GM10266 (cell line): ENCODE measurements around the gene CRISPLD2.

Source experiments
- DNase-seq: peaks from one replicate; pipeline ENCODE4 v3.0.0; 2012; ENCODE audit errors: extremely low spot score
- CTCF ChIP-seq: IDR thresholded peaks from 2 replicates; pipeline ENCODE4 v1.5.1; 2012; ENCODE audit warnings: mild to moderate bottlenecking, low read depth; ENCODE audit not compliant: control insufficient read depth, insufficient read depth; ENCODE audit errors: missing control alignments

Gene CRISPLD2

GRCh38 chr16:84810518-84811273, 9.1 kb upstream of the CRISPLD2 start:
- DNase-seq: peak; percentile 59
- no peak for TF ChIP-seq CTCF

- DNase-seq: no peak
- TF ChIP-seq CTCF: no peak
Observed at GRCh38 chr16:84811529-84811928, 8.3 kb upstream of the CRISPLD2 start.

DNA sequence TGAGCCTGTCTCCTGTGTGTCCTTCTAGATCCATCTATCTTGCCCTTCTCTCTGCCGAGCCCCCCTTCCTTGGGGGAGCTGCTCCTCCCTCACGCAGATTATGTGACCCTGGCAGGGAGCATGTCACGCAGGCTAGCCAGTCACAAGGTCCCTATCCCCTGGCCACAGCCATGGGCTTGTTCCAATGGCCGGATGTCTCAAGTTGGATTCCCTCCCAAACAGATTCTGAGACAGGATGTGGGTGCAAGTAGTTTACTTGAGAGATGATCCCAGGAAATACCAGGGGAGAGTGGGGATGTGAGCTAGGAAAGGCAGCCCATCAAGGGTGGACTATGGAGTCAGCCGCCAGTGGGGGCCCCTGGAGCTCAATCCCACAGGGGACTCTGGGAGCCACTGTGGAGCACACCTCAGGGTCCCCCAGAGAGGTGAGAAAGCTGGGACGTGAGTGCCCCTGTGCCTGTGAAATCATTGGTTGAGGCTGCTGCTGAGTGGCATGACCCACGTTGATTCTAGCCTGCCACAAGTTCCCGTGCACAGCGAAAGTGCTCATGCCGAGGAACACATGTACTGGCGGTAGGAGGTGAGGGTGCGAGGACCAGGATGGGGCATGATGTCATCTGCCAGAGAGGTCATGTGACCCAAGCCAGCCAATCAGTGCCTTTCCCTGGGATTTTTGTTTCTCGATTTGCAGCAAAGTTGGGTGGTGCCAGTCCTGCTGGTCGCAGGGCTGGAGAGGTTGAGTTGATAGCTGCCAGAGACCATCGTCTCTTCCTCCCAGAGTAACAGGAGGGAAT, 6.4 kb upstream of the CRISPLD2 start:
- DNase-seq: no peak
- TF ChIP-seq CTCF: no peak

DNA sequence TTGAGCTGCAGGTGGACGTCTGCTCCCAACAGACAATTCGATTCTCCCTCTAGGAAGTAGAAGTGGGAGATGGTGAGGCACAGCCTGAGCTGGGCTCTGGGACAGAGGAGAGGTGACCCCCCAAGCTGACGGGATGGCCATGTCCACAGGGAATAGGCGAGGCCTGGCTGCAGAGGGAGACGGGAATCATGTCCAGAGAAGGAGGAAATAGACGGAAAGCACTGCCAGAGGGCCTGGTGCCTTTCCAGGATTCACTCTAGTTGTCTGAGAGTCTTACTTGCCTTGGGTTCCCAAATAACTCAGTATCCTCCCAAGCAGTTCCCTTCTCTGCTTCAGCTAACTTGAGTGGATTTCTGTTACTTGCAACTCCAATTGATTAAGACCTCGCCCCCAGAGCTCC, 4.3 kb upstream of the CRISPLD2 start:
- no peak for TF ChIP-seq CTCF
- no peak for DNase-seq

DNA sequence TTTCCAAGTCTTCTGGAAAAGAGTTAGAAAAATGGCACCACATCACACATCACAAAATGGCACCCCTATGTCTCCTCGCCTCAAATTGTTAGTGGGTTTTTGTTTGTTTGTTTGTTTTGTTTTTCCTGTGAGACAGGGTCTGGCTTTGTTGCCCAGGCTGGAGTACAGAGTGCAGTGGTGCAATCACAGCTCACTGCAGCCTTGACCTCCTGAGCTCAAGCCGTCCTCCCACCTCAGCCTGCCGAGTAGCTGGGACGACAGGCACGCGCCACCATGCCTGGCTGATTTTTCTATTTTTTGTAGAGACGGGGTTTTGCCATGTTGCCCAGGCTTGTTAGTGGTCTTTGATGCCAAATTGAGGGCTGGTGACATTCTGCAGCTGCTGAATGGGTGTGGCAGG, 3.8 kb upstream of the CRISPLD2 start:
- TF ChIP-seq CTCF: no peak
- DNase-seq: no peak

- no peak for TF ChIP-seq CTCF
- no peak for DNase-seq
Observed at GRCh38 chr16:84816485-84816884, 3.3 kb upstream of the CRISPLD2 start.

GRCh38 chr16:84817206-84817605, 2.6 kb upstream of the CRISPLD2 start:
- no peak for TF ChIP-seq CTCF

More at GRCh38 chr16:84817206-84817605, 2.6 kb upstream of the CRISPLD2 start:
- DNase-seq: no peak
